Neural cell (in vitro differentiated cells): ENCODE measurements around the gene ARMH3. TPM values are rescaled to one million over a fixed set of nuclear protein-coding genes. Genes with fewer than 3 reads are reported as not detected.
"Not testable (repeated sequence)": the region's sequence is repeated elsewhere in the genome, so short reads cannot be mapped to it uniquely, and the experiment has no call there.

Experiments
- H2AFZ ChIP-seq: fragments of 200-600, 300-800 bp; sonication (generic), shearing (Covaris generic); 2 replicates; pipeline ENCODE4 v1.6.0; 2014; ENCODE audit warnings: low read depth, mild to moderate bottlenecking, antibody characterized with exemption, low read length, moderate library complexity
- H3F3A ChIP-seq: fragments of 200-600 bp; shearing (Covaris generic); 2 replicates; pipeline ENCODE4 v1.6.1; 2016; ENCODE audit warnings: mild to moderate bottlenecking, moderate library complexity, mixed read lengths, antibody characterized with exemption, low read length; ENCODE audit not compliant: insufficient read depth, poor library complexity, severe bottlenecking
- H3K27ac ChIP-seq: fragments of 200-600, 300-800 bp; sonication (generic), shearing (Covaris generic); 2 replicates; pipeline ENCODE4 v1.5.1; 2014; ENCODE audit warnings: mild to moderate bottlenecking, low read length, moderate library complexity
- H3K27me3 ChIP-seq: fragments of 300-800, 200-600 bp; sonication (generic), shearing (Covaris generic); 2 replicates; pipeline ENCODE4 v1.6.0; 2014; ENCODE audit warnings: mild to moderate bottlenecking, low read depth, low read length, moderate library complexity; ENCODE audit not compliant: insufficient read depth
- H3K36me3 ChIP-seq: fragments of 300-800, 200-600 bp; sonication (generic), shearing (Covaris generic); 2 replicates; pipeline ENCODE4 v1.5.1; 2014; ENCODE audit warnings: mild to moderate bottlenecking, antibody characterized with exemption, low read length, moderate library complexity; ENCODE audit not compliant: insufficient read depth
- H3K4me2 ChIP-seq: fragments of 300-800, 200-600 bp; sonication (generic), shearing (Covaris generic); 2 replicates; pipeline ENCODE4 v1.6.0; 2014; ENCODE audit warnings: mild to moderate bottlenecking, low read length
- H3K4me3 ChIP-seq: fragments of 300-800, 200-600 bp; sonication (generic), shearing (Covaris generic); 2 replicates; pipeline ENCODE4 v1.5.1; 2014; ENCODE audit warnings: mild to moderate bottlenecking, low read length, moderate library complexity
- H3K79me2 ChIP-seq: fragments of 200-600 bp; shearing (Covaris generic); replicated peaks from 2 replicates; pipeline ENCODE4 v1.6.0; 2014; ENCODE audit warnings: mild to moderate bottlenecking, low read length, moderate library complexity; ENCODE audit not compliant: insufficient read depth
- H3K9ac ChIP-seq: fragments of 300-800, 200-600 bp; sonication (generic), shearing (Covaris generic); 2 replicates; pipeline ENCODE4 v1.6.1; 2016; ENCODE audit warnings: mild to moderate bottlenecking, low read length, mixed read lengths
- H3K9me2 ChIP-seq: fragments of 200-600 bp; shearing (Covaris generic); 2 replicates; pipeline ENCODE4 v1.6.1; 2016; ENCODE audit warnings: mild to moderate bottlenecking, low read length, mixed read lengths; ENCODE audit not compliant: insufficient read depth
- H3K9me3 ChIP-seq: fragments of 200-600, 300-800 bp; sonication (generic), shearing (Covaris generic); 2 replicates; pipeline ENCODE4 v1.6.1; 2016; ENCODE audit warnings: mild to moderate bottlenecking, mixed run types, low read length, moderate library complexity, mixed read lengths
- H4K20me1 ChIP-seq: fragments of 200-600 bp; shearing (Covaris generic); 2 replicates; pipeline ENCODE4 v1.6.1; 2016; ENCODE audit warnings: mild to moderate bottlenecking, mixed run types; ENCODE audit not compliant: insufficient read depth
- CTCF ChIP-seq: fragments of 450-650 bp; IDR thresholded peaks from 2 replicates; pipeline ENCODE4 v1.5.1; 2014; ENCODE audit warnings: antibody characterized with exemption, mild to moderate bottlenecking, moderate library complexity; ENCODE audit not compliant: poor library complexity, severe bottlenecking
- EP300 ChIP-seq: fragments of 450-650 bp; conservative IDR thresholded peaks from 2 replicates; pipeline ENCODE4 v1.6.1; 2014; ENCODE audit warnings: antibody characterized with exemption, mild to moderate bottlenecking, moderate library complexity; ENCODE audit not compliant: poor library complexity, severe bottlenecking
- EZH2 ChIP-seq: fragments of 200-600, 300-800 bp; shearing (Covaris generic), sonication (generic); IDR thresholded peaks from 2 replicates; pipeline ENCODE4 v1.6.1; 2014; ENCODE audit warnings: antibody characterized with exemption, low read length, borderline replicate concordance, mild to moderate bottlenecking; ENCODE audit not compliant: insufficient read depth, poor library complexity, severe bottlenecking
- MXI1 ChIP-seq: fragments of 450-650 bp; conservative IDR thresholded peaks from 2 replicates; pipeline ENCODE4 v1.6.1; 2014; ENCODE audit warnings: antibody characterized with exemption, mild to moderate bottlenecking; ENCODE audit not compliant: poor library complexity, severe bottlenecking
- POLR2AphosphoS5 ChIP-seq: IDR thresholded peaks from 2 replicates; pipeline ENCODE4 v1.6.1; 2012
- RAD21 ChIP-seq: fragments of 450-650 bp; conservative IDR thresholded peaks from 2 replicates; pipeline ENCODE4 v1.6.1; 2014; ENCODE audit warnings: antibody characterized with exemption, mild to moderate bottlenecking, moderate library complexity
- REST ChIP-seq: IDR thresholded peaks from 2 replicates; pipeline ENCODE4 v1.6.1; 2012; ENCODE audit warnings: borderline replicate concordance
- SMC3 ChIP-seq: fragments of 450-650 bp; conservative IDR thresholded peaks from 2 replicates; pipeline ENCODE4 v1.6.1; 2014; ENCODE audit warnings: antibody characterized with exemption, mild to moderate bottlenecking, moderate library complexity; ENCODE audit not compliant: poor library complexity
- TAF1 ChIP-seq: IDR thresholded peaks from 2 replicates; pipeline ENCODE4 v1.6.1; 2012; ENCODE audit warnings: low read depth
- polyA plus RNA-seq: library from polyadenylated mRNA; depleted of rRNA; stranded (reverse); fragments of >200 nt; gene quantifications from 2 replicates; pipeline ENCODE4 v1.2.3, GENCODE V29; 2014

ARMH3 gene
- polyA plus RNA-seq, 1 donor from 2014 or later = 13.4 TPM

GRCh38 chr10:102040305-102041050 is 15.5 kb downstream of the ARMH3 start:
- Histone ChIP-seq H3K4me3 (no peak overlapping the region), H3K9ac (no peak overlapping the region), H3K4me2 (no peak overlapping the region), H4K20me1 (no peaks in the 10 kb centered on the region), H3K79me2 (peaks cover 5% of the 10 kb centered on the region), H3K9me3 (no peaks in the 10 kb centered on the region), H3K27me3 (no peaks in the 10 kb centered on the region), H3K36me3 (no peaks in the 10 kb centered on the region), H3K27ac (no peak overlapping the region), H2AFZ (no peak overlapping the region), H3F3A (no peaks in the 10 kb centered on the region), H3K9me2 (no peaks in the 10 kb centered on the region)
- TF ChIP-seq POLR2AphosphoS5 (no peak), CTCF (no peak), EZH2 (no peak), MXI1 (no peak), RAD21 (no peak), TAF1 (no peak), EP300 (no peak), SMC3 (no peak), REST (no peak)

GRCh38 chr10:102038410-102038809 is 17.6 kb downstream of the ARMH3 start:
- H3K79me2 ChIP-seq = peaks cover 5% of the 10 kb centered on the region
- H3K27ac ChIP-seq = no peak overlapping the region
- no peaks in the 10 kb centered on the region for H3K27me3 ChIP-seq
- H3K9ac ChIP-seq = no peak overlapping the region
- no peaks in the 10 kb centered on the region for H3K9me2 ChIP-seq
- TF ChIP-seq POLR2AphosphoS5 = no peak
- no peak for TF ChIP-seq RAD21
- no peak for TF ChIP-seq TAF1
- TF ChIP-seq EP300 = no peak
- TF ChIP-seq EZH2 = no peak
- no peak for TF ChIP-seq REST
- TF ChIP-seq CTCF = no peak
- no peak for TF ChIP-seq MXI1
- no peak for TF ChIP-seq SMC3
- no peaks in the 10 kb centered on the region for H3K9me3 ChIP-seq
- no peaks in the 10 kb centered on the region for H4K20me1 ChIP-seq
- H3K36me3 ChIP-seq = no peaks in the 10 kb centered on the region
- no peak overlapping the region for H3K4me2 ChIP-seq
- no peak overlapping the region for H3K4me3 ChIP-seq
- H2AFZ ChIP-seq = no peak overlapping the region
- no peaks in the 10 kb centered on the region for H3F3A ChIP-seq

GRCh38 chr10:102035807-102036206 is 20.2 kb downstream of the ARMH3 start:
- H4K20me1 ChIP-seq, H3K9me3 ChIP-seq, H3K27ac ChIP-seq, H3F3A ChIP-seq, H3K9me2 ChIP-seq, H3K9ac ChIP-seq, H3K4me3 ChIP-seq, H2AFZ ChIP-seq, H3K4me2 ChIP-seq, H3K27me3 ChIP-seq, H3K79me2 ChIP-seq, H3K36me3 ChIP-seq: not testable (repeated sequence)
